Astrocyte (in vitro differentiated cells and primary cell): ENCODE results near the gene PRKCA.

Experiments
- CTCF ChIP-seq: IDR thresholded peaks from 2 replicates; pipeline ENCODE4 v1.5.1; 2011; ENCODE audit warnings: low read depth, mild to moderate bottlenecking, inconsistent platforms, low read length, moderate library complexity; ENCODE audit not compliant: insufficient read depth
- EZH2 ChIP-seq: IDR thresholded peaks from 2 replicates; pipeline ENCODE4 v1.6.1; 2012; ENCODE audit warnings: mild to moderate bottlenecking, low read length, inconsistent platforms; ENCODE audit not compliant: insufficient read depth

- no peak for TF ChIP-seq CTCF
- no peak for TF ChIP-seq EZH2
These were observed 368.7 kb downstream of the PRKCA start for GRCh38 chr17:66671156-66671555.
